HEK293 (cell line): ENCODE data around the gene SCYL3.

ENCODE experiments used
- CTCF ChIA-PET: fragments of 350-600 bp; formaldehyde crosslinking; extraction: SDS; loops from one replicate; lab custom pipeline; 2021; ENCODE audit warnings: antibody characterized with exemption; lab: Yijun Ruan, JAX
- POLR2A ChIA-PET: fragments of 300-600 bp; formaldehyde crosslinking; extraction: SDS; loops from one replicate; lab custom pipeline; 2020; ENCODE audit warnings: antibody characterized with exemption, inconsistent platforms; lab: Yijun Ruan, JAX
- H3K27ac ChIP-seq: fragments of 200-500 bp; sonication (Bioruptor generic); 2 replicates; pipeline ENCODE4 v1.5.1; 2014; ENCODE audit warnings: low read depth, low read length, control low read depth, inconsistent platforms; ENCODE audit errors: extremely low read depth
- H3K36me3 ChIP-seq, 2 experiments: fragments of 200-500 bp in 1 of 2; sonication (Bioruptor generic) in 1 of 2; 1 replicate in 1 of 2; 2 replicates in 1 of 2; pipeline ENCODE4 v1.5.1; 2014 to 2017; ENCODE audit warnings: inconsistent platforms in 2 of 2, low read length in 2 of 2; ENCODE audit not compliant: control insufficient read depth in 2 of 2, insufficient read depth in 1 of 2
- H3K4me1 ChIP-seq: fragments of 200-500 bp; sonication (Bioruptor generic); 2 replicates; pipeline ENCODE4 v1.5.1; 2014; ENCODE audit warnings: mild to moderate bottlenecking, low read length, inconsistent platforms; ENCODE audit not compliant: control insufficient read depth, insufficient read depth
- H3K4me3 ChIP-seq: 2 replicates; pipeline ENCODE4 v1.5.1; 2011; ENCODE audit warnings: low read depth, mild to moderate bottlenecking, control low read depth, low read length, moderate library complexity
- H3K9me3 ChIP-seq: fragments of 200-500 bp; sonication (Bioruptor generic); 2 replicates; pipeline ENCODE4 v1.5.1; 2014; ENCODE audit warnings: low read depth, low read length, inconsistent platforms; ENCODE audit not compliant: control insufficient read depth, insufficient read depth
- BCL6B ChIP-seq: fragments of 450-650 bp; formaldehyde crosslinking; IDR thresholded peaks from 2 replicates; pipeline ENCODE4 v1.5.1; 2017; ENCODE audit warnings: missing biosample characterization, missing genetic modification characterization
- CTCF ChIP-seq: fragments of 450-650 bp; formaldehyde crosslinking; IDR thresholded peaks from 2 replicates; pipeline ENCODE4 v1.5.1; 2016; ENCODE audit warnings: missing biosample characterization, missing genetic modification characterization
- GLI4 ChIP-seq: fragments of 450-650 bp; formaldehyde crosslinking; IDR thresholded peaks from 2 replicates; pipeline ENCODE4 v1.5.1; 2016; ENCODE audit warnings: missing biosample characterization, missing genetic modification characterization
- IKZF3 ChIP-seq: fragments of 450-650 bp; IDR thresholded peaks from 2 replicates; pipeline ENCODE4 v1.5.0; 2018; ENCODE audit warnings: missing biosample characterization, mild to moderate bottlenecking, missing genetic modification characterization, moderate library complexity
- KLF8 ChIP-seq: fragments of 450-650 bp; formaldehyde crosslinking; IDR thresholded peaks from 2 replicates; pipeline ENCODE4 v1.5.1; 2016; ENCODE audit warnings: missing biosample characterization, missing genetic modification characterization
- MEIS1 ChIP-seq: sonication (generic); formaldehyde crosslinking; IDR thresholded peaks from 2 replicates; pipeline ENCODE4 v1.8.1; 2022; ENCODE audit warnings: missing genetic modification reagents, mild to moderate bottlenecking, borderline replicate concordance
- OVOL3 ChIP-seq: fragments of 450-650 bp; formaldehyde crosslinking; IDR thresholded peaks from 2 replicates; pipeline ENCODE4 v1.5.1; 2016; ENCODE audit warnings: missing biosample characterization, missing genetic modification characterization
- PATZ1 ChIP-seq: fragments of 450-650 bp; formaldehyde crosslinking; IDR thresholded peaks from 2 replicates; pipeline ENCODE4 v1.5.1; 2016; ENCODE audit warnings: missing biosample characterization, missing genetic modification characterization
- SP2 ChIP-seq: fragments of 450-650 bp; formaldehyde crosslinking; IDR thresholded peaks from 2 replicates; pipeline ENCODE4 v1.5.1; 2016; ENCODE audit warnings: missing biosample characterization, missing genetic modification characterization
- YY1 ChIP-seq: fragments of 450-650 bp; formaldehyde crosslinking; IDR thresholded peaks from 2 replicates; pipeline ENCODE4 v1.5.1; 2018; ENCODE audit warnings: missing biosample characterization, missing genetic modification characterization
- ZBTB44 ChIP-seq: fragments of 450-650 bp; IDR thresholded peaks from 2 replicates; pipeline ENCODE4 v1.5.1; 2018; ENCODE audit warnings: missing biosample characterization, mild to moderate bottlenecking, missing genetic modification characterization
- ZBTB48 ChIP-seq: fragments of 450-650 bp; formaldehyde crosslinking; IDR thresholded peaks from 2 replicates; pipeline ENCODE4 v1.5.1; 2016; ENCODE audit warnings: missing biosample characterization, missing genetic modification characterization
- ZFP41 ChIP-seq: fragments of 450-650 bp; formaldehyde crosslinking; IDR thresholded peaks from 2 replicates; pipeline ENCODE4 v1.5.1; 2016; ENCODE audit warnings: missing biosample characterization, missing genetic modification characterization, borderline replicate concordance
- ZNF138 ChIP-seq: fragments of 450-650 bp; formaldehyde crosslinking; IDR thresholded peaks from 2 replicates; pipeline ENCODE4 v1.5.1; 2016; ENCODE audit warnings: missing biosample characterization, missing genetic modification characterization, borderline replicate concordance
- ZNF157 ChIP-seq: fragments of 450-650 bp; formaldehyde crosslinking; IDR thresholded peaks from 2 replicates; pipeline ENCODE4 v1.5.1; 2016; ENCODE audit warnings: missing biosample characterization, missing genetic modification characterization
- ZNF311 ChIP-seq: fragments of 450-650 bp; formaldehyde crosslinking; IDR thresholded peaks from 2 replicates; pipeline ENCODE4 v1.5.1; 2017; ENCODE audit warnings: missing biosample characterization, missing genetic modification characterization, borderline replicate concordance
- ZNF394 ChIP-seq: fragments of 450-650 bp; formaldehyde crosslinking; IDR thresholded peaks from 2 replicates; pipeline ENCODE4 v1.5.1; 2016; ENCODE audit warnings: missing biosample characterization, missing genetic modification characterization, mild to moderate bottlenecking, moderate library complexity, borderline replicate concordance
- ZNF488 ChIP-seq: fragments of 450-650 bp; formaldehyde crosslinking; IDR thresholded peaks from 2 replicates; pipeline ENCODE4 v1.5.1; 2016; ENCODE audit warnings: missing biosample characterization, missing genetic modification characterization
- ZNF501 ChIP-seq: fragments of 450-650 bp; formaldehyde crosslinking; IDR thresholded peaks from 2 replicates; pipeline ENCODE4 v1.5.1; 2016; ENCODE audit warnings: missing biosample characterization, missing genetic modification characterization
- ZNF548 ChIP-seq: fragments of 450-650 bp; formaldehyde crosslinking; IDR thresholded peaks from 2 replicates; pipeline ENCODE4 v1.5.1; 2016; ENCODE audit warnings: missing biosample characterization, missing genetic modification characterization
- ZNF571 ChIP-seq: fragments of 450-650 bp; formaldehyde crosslinking; IDR thresholded peaks from 2 replicates; pipeline ENCODE4 v1.5.0; 2017; ENCODE audit warnings: missing biosample characterization, missing genetic modification characterization
- ZNF664 ChIP-seq: fragments of 450-650 bp; formaldehyde crosslinking; IDR thresholded peaks from 2 replicates; pipeline ENCODE4 v1.5.1; 2016; ENCODE audit warnings: missing biosample characterization, missing genetic modification characterization
- ZNF701 ChIP-seq: fragments of 450-650 bp; formaldehyde crosslinking; IDR thresholded peaks from 2 replicates; pipeline ENCODE4 v1.5.1; 2016; ENCODE audit warnings: missing biosample characterization, missing genetic modification characterization
- ZNF768 ChIP-seq: fragments of 450-650 bp; formaldehyde crosslinking; IDR thresholded peaks from 2 replicates; pipeline ENCODE4 v1.5.1; 2018; ENCODE audit warnings: missing biosample characterization, mild to moderate bottlenecking, missing genetic modification characterization
- ZNF830 ChIP-seq: fragments of 450-650 bp; IDR thresholded peaks from 2 replicates; pipeline ENCODE4 v1.5.0; 2018; ENCODE audit warnings: missing biosample characterization, missing genetic modification characterization, low read depth, mild to moderate bottlenecking, moderate library complexity
- ZNF843 ChIP-seq: fragments of 450-650 bp; formaldehyde crosslinking; IDR thresholded peaks from 2 replicates; pipeline ENCODE4 v1.5.1; 2016; ENCODE audit warnings: missing biosample characterization, missing genetic modification characterization

Gene SCYL3

GRCh38 chr1:169860750-169861149, 32.9 kb downstream of the SCYL3 start:
- CTCF ChIA-PET = interaction anchor here (0.5 kb wide), 1 partner anchor 20 kb away, joined by 3 read pairs; no protein-coding TSS in a partner anchor
- no peak for TF ChIP-seq GLI4 (tag by site-specific recombination)
- no peak for TF ChIP-seq ZNF768 (tag by site-specific recombination)
- no peak for TF ChIP-seq OVOL3 (tag by site-specific recombination)
- TF ChIP-seq PATZ1 (tag by site-specific recombination) = no peak
- no peak for TF ChIP-seq ZNF311
- TF ChIP-seq ZFP41 (tag by site-specific recombination) = no peak
- no peak for TF ChIP-seq ZNF664 (tag by site-specific recombination)
- TF ChIP-seq ZNF488 (tag by site-specific recombination) = no peak
- no peak for TF ChIP-seq ZNF394
- TF ChIP-seq ZNF701 (tag by site-specific recombination) = no peak
- no peak for TF ChIP-seq ZNF843 (tag by site-specific recombination)
- Histone ChIP-seq H3K9me3 (no peaks in the 10 kb centered on the region), H3K27ac (no peak overlapping the region), H3K36me3 (peaks cover 16 to 91% of the 10 kb centered on the region in 2 experiments), H3K4me3 (no peak overlapping the region), H3K4me1 (no peaks in the 10 kb centered on the region)
- POLR2A ChIA-PET = no interaction called here

GRCh38 chr1:169860187-169860586, 33.5 kb downstream of the SCYL3 start:
- ChIA-PET POLR2A (no interaction called here), CTCF (no interaction called here)
- Histone ChIP-seq H3K36me3 (peaks cover 19 to 91% of the 10 kb centered on the region in 2 experiments), H3K4me1 (no peaks in the 10 kb centered on the region), H3K4me3 (no peak overlapping the region), H3K27ac (no peak overlapping the region), H3K9me3 (no peaks in the 10 kb centered on the region)
- no peak for TF ChIP-seq ZNF501 (tag by site-specific recombination)
- no peak for TF ChIP-seq GLI4 (tag by site-specific recombination)
- TF ChIP-seq YY1 (tag by site-specific recombination) = no peak
- TF ChIP-seq ZNF571 (tag by site-specific recombination) = no peak
- TF ChIP-seq ZBTB48 (tag by site-specific recombination) = no peak
- no peak for TF ChIP-seq ZNF138 (tag by site-specific recombination)
- no peak for TF ChIP-seq SP2 (tag by site-specific recombination)
- TF ChIP-seq ZNF488 (tag by site-specific recombination) = no peak
- TF ChIP-seq IKZF3 (tag by site-specific recombination) = no peak
- TF ChIP-seq ZNF830 = no peak
- no peak for TF ChIP-seq ZNF548
- no peak for TF ChIP-seq ZNF157 (tag by site-specific recombination)
- TF ChIP-seq, all 188 proteins: peak for 0

GRCh38 chr1:169859001-169859400, 34.7 kb downstream of the SCYL3 start:
- Histone ChIP-seq H3K27ac (no peak overlapping the region), H3K4me1 (no peaks in the 10 kb centered on the region), H3K36me3 (peaks cover 27 to 93% of the 10 kb centered on the region in 2 experiments), H3K4me3 (no peak overlapping the region), H3K9me3 (no peaks in the 10 kb centered on the region)
- CTCF ChIA-PET = no interaction called here
- POLR2A ChIA-PET = no interaction called here
- TF ChIP-seq BCL6B (no peak), KLF8 (tag by site-specific recombination) (no peak), CTCF (tag by site-specific recombination) (no peak), MEIS1 (CRISPR knock-in tag) (no peak), ZBTB44 (tag by site-specific recombination) (no peak)
